ENCODE data around the gene KRTAP5-1.
"Not testable (repeated sequence)": the region's sequence is repeated elsewhere in the genome, so short reads cannot be mapped to it uniquely, and the experiment has no call there.

The KRTAP5-1 gene, protein sequence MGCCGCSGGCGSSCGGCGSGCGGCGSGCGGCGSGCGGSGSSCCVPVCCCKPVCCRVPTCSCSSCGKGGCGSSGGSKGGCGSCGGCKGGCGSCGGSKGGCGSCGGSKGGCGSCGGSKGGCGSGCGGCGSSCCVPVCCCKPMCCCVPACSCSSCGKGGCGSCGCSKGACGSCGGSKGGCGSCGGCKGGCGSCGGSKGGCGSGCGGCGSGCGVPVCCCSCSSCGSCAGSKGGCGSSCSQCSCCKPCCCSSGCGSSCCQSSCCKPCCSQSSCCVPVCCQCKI

DNA sequence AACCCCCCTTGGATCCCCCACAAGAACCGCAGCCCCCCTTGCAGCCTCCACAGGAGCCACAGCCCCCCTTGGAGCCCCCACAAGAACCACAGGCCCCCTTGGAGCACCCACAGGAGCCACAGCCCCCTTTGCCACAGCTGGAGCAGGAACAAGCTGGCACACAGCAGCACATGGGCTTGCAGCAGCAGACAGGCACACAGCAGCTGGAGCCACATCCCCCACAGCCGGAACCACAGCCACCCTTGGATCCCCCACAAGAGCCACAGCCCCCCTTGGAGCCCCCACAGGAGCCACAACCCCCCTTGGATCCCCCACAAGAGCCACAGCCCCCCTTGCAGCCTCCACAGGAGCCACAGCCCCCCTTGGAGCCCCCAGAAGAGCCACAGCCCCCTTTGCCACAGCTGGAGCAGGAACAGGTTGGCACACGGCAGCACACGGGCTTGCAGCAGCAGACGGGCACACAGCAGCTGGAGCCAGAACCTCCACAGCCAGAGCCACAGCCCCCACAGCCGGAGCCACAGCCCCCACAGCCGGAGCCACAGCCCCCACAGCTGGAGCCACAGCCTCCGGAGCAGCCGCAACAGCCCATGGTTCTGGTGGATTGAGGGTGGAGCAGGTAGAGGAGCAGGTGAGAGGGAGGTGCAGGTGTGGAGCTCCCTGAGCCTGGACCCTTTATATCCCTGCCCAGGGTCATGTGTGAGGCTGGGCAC, at the start of gene KRTAP5-1:
Gene KRTAP5-1 (minus strand): TSS at position 623 of the 710 bp plus-strand sequence. CDS start 34 bp downstream, at position 589.
- peaks cover 71% of the 10 kb centered on the region for H3K27me3 ChIP-seq (ENCODE audit: insufficient read depth, low read depth)
- H3K79me2 ChIP-seq (ENCODE audit: insufficient read depth, low read depth); H3K27ac ChIP-seq; H2AFZ ChIP-seq (ENCODE audit: low read depth); H3K36me3 ChIP-seq (ENCODE audit: insufficient read depth); H3K4me2 ChIP-seq; H3K4me3 ChIP-seq (IDR thresholded peaks at IDR 0.05; ENCODE audit: insufficient read depth, low read depth, low read length); H4K20me1 ChIP-seq (ENCODE audit: insufficient read depth); H3K4me1 ChIP-seq (ENCODE audit: low read depth, poor library complexity, severe bottlenecking); H3K9ac ChIP-seq: not testable (repeated sequence)

DNA sequence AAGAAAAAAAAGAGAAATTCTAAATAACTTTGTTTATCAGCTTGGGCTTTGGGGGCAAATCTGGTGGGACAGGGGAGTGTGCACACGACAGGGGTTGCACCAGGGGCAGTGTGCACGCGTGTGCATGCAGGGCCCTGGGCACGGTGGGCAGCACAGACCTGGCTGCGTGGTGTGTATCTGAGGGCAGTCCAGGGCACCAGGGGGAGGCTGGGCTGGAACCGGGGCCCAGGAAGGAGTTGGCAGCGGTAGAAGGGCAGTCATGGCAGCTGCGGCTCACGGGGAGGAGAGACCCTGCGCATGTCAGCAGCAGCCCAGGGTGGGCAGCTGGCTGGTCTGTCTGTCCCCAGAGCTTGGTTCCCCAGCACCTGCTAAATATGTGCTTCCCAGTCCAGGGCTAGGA, 48.8 kb upstream of the KRTAP5-1 start:
- no peak for TF ChIP-seq CTCF (conservative IDR thresholded peaks at IDR 0.05; ENCODE audit: low read depth, low read length)
- H3K4me2 ChIP-seq, result no peak overlapping the region

GRCh38 chr11:1632053-1632714, 47.1 kb upstream of the KRTAP5-1 start:
- Histone ChIP-seq H3K36me3 (ENCODE audit: insufficient read depth) (no peaks in the 10 kb centered on the region), H3K79me2 (ENCODE audit: insufficient read depth, low read depth) (no peaks in the 10 kb centered on the region), H3K27me3 (ENCODE audit: insufficient read depth, low read depth) (peaks cover 83% of the 10 kb centered on the region), H4K20me1 (ENCODE audit: insufficient read depth) (no peaks in the 10 kb centered on the region), H3K4me1 (ENCODE audit: low read depth, poor library complexity, severe bottlenecking) (no peaks in the 10 kb centered on the region), H2AFZ (ENCODE audit: low read depth) (no peak overlapping the region), H3K27ac (no peak overlapping the region), H3K4me3 (IDR thresholded peaks at IDR 0.05; ENCODE audit: insufficient read depth, low read depth, low read length) (no peak overlapping the region), H3K9ac (no peak overlapping the region), H3K4me2 (no peak overlapping the region)
- TF ChIP-seq CTCF (conservative IDR thresholded peaks at IDR 0.05; ENCODE audit: low read depth, low read length), result no peak

More for the DNA sequence above, 48.8 kb upstream of the KRTAP5-1 start:
- no peak overlapping the region for H3K9ac ChIP-seq
- H2AFZ ChIP-seq (ENCODE audit: low read depth), result no peak overlapping the region
- H3K79me2 ChIP-seq (ENCODE audit: insufficient read depth, low read depth), result no peaks in the 10 kb centered on the region
- H3K4me3 ChIP-seq (IDR thresholded peaks at IDR 0.05; ENCODE audit: insufficient read depth, low read depth, low read length), result no peak overlapping the region
- H3K36me3 ChIP-seq (ENCODE audit: insufficient read depth), result no peaks in the 10 kb centered on the region
- H3K27me3 ChIP-seq (ENCODE audit: insufficient read depth, low read depth), result peaks cover 86% of the 10 kb centered on the region
- no peak overlapping the region for H3K27ac ChIP-seq
- no peaks in the 10 kb centered on the region for H4K20me1 ChIP-seq (ENCODE audit: insufficient read depth)
- peaks cover 4% of the 10 kb centered on the region for H3K4me1 ChIP-seq (ENCODE audit: low read depth, poor library complexity, severe bottlenecking)

DNA sequence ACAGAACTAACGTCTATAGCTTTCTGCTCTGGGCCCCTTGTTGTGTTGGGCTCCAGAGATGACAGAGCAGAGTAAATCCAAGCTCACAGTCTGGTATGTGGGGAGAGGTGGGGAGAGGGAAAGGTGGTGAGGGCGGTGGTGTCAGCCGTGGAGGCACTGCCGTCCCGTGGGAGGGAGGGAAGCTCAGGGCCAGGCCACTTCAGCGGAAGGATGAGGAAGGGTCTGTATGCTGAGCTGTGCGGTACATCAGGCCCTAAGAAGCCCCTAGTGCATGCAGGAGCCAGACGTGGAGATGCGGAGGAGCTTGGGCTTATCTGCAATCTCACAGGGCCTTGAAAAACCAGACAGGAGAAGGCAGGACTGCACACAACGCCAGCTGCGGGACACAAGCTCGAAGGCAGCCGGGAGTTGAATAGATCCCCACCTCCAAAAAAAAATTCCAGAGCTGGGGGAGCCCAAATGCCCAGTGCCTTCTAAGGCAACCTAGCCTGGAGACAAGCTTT, 46.0 kb upstream of the KRTAP5-1 start:
- TF ChIP-seq CTCF (conservative IDR thresholded peaks at IDR 0.05; ENCODE audit: low read depth, low read length), result no peak
- Histone ChIP-seq H3K79me2 (ENCODE audit: insufficient read depth, low read depth) (no peaks in the 10 kb centered on the region), H3K27me3 (ENCODE audit: insufficient read depth, low read depth) (peaks cover 83% of the 10 kb centered on the region)

More for the DNA sequence above, 46.0 kb upstream of the KRTAP5-1 start:
- H4K20me1 ChIP-seq (ENCODE audit: insufficient read depth), result no peaks in the 10 kb centered on the region
- H3K4me3 ChIP-seq (IDR thresholded peaks at IDR 0.05; ENCODE audit: insufficient read depth, low read depth, low read length), result no peak overlapping the region
- H3K4me1 ChIP-seq (ENCODE audit: low read depth, poor library complexity, severe bottlenecking), result no peaks in the 10 kb centered on the region
- H3K9ac ChIP-seq, result no peak overlapping the region
- no peak overlapping the region for H3K4me2 ChIP-seq
- H3K36me3 ChIP-seq (ENCODE audit: insufficient read depth), result no peaks in the 10 kb centered on the region
- H3K27ac ChIP-seq, result no peak overlapping the region
- H2AFZ ChIP-seq (ENCODE audit: low read depth), result no peak overlapping the region
